GM12878 (cell line): ENCODE data around the gene TKT. TPM values are rescaled to one million over a fixed set of nuclear protein-coding genes. Genes with fewer than 3 reads are reported as not detected.

Experiments
- ATAC-seq: fragments of 200-7000 bp; cut with Tn5 transposase; 3 replicates; pipeline ENCODE4 v1.9.1; 2020; ENCODE audit warnings: mild to moderate bottlenecking, moderate library complexity
- BruUV-seq: library from RNA; stranded (reverse); fragments of 400-500 nt; replicated peaks from 2 replicates; lab custom pipeline; 2021; lab: Mats Ljungman, UMichigan
- CTCF ChIA-PET: fragments of 300-600 bp; sonication (Branson Sonifier 250); formaldehyde crosslinking; extraction: SDS; loops from one replicate; lab custom pipeline; 2021; ENCODE audit warnings: inconsistent platforms; lab: Yijun Ruan, JAX
- POLR2A ChIA-PET: fragments of 350-600 bp; formaldehyde crosslinking; extraction: SDS; loops from one replicate; lab custom pipeline; 2021; ENCODE audit warnings: inconsistent platforms; lab: Charles Lee
- RAD21 ChIA-PET: fragments of 300-600 bp; sonication (Branson Sonifier 250); formaldehyde crosslinking; loops from one replicate; lab custom pipeline; 2023; ENCODE audit warnings: antibody characterized with exemption; ENCODE audit not compliant: unreplicated experiment; lab: Charles Lee
- SMC1A ChIA-PET: fragments of 300-600 bp; sonication (Branson Sonifier 250); formaldehyde crosslinking; loops from one replicate; lab custom pipeline; 2023; ENCODE audit not compliant: unreplicated experiment, uncharacterized antibody; lab: Charles Lee
- DNase-seq: peaks from one replicate; pipeline ENCODE4 v3.0.0-alpha.2; 2011; ENCODE audit warnings: low read depth, low spot score
- FAIRE-seq: peaks from 3 replicates; lab custom pipeline; 2011; peaks lifted over from hg19 to GRCh38; lab: Jason Lieb, UNC
- H2AFZ ChIP-seq: 2 replicates; pipeline ENCODE4 v1.6.0; 2011; ENCODE audit warnings: low read depth, low read length, control low read depth; ENCODE audit not compliant: control insufficient read depth
- H3K27ac ChIP-seq: 2 replicates; pipeline ENCODE4 v1.5.1; 2011; ENCODE audit warnings: control low read depth; ENCODE audit not compliant: control insufficient read depth, insufficient read depth
- H3K27me3 ChIP-seq, 2 experiments: replicated peaks in 1 of 2; 2 replicates each; pipeline versions ENCODE4 v1.6.0 to v1.6.1; 2011; ENCODE audit warnings: low read length in 1 of 2; ENCODE audit not compliant: control insufficient read depth in 2 of 2, insufficient read depth in 2 of 2
- H3K36me3 ChIP-seq, 2 experiments: 2 replicates each; pipeline ENCODE4 v1.5.1; 2011; ENCODE audit warnings: low read length in 1 of 2; ENCODE audit not compliant: control insufficient read depth in 2 of 2, insufficient read depth in 2 of 2
- H3K4me1 ChIP-seq: 2 replicates; pipeline ENCODE4 v1.6.1; 2011; ENCODE audit warnings: mild to moderate bottlenecking, low read length, moderate library complexity, mixed read lengths; ENCODE audit not compliant: control insufficient read depth, insufficient read depth
- H3K4me2 ChIP-seq: 2 replicates; pipeline ENCODE4 v1.6.0; 2011; ENCODE audit warnings: control low read depth; ENCODE audit not compliant: control insufficient read depth, insufficient read depth
- H3K4me3 ChIP-seq: fragments of 200-600 bp; sonication (generic); 2 replicates; pipeline ENCODE4 v1.5.1; 2016
- H3K79me2 ChIP-seq: 2 replicates; pipeline ENCODE4 v1.6.0; 2011; ENCODE audit warnings: low read length; ENCODE audit not compliant: control insufficient read depth, insufficient read depth
- H3K9ac ChIP-seq: 2 replicates; pipeline ENCODE4 v1.8.0; 2011; ENCODE audit warnings: low read length, control low read depth, mixed read lengths; ENCODE audit not compliant: control insufficient read depth, insufficient read depth
- H3K9me3 ChIP-seq: replicated peaks from 3 replicates; pipeline ENCODE4 v1.5.1; 2011; ENCODE audit warnings: mild to moderate bottlenecking, low read length; ENCODE audit not compliant: control insufficient read depth, insufficient read depth
- H4K20me1 ChIP-seq: 2 replicates; pipeline ENCODE4 v1.6.0; 2011; ENCODE audit not compliant: control insufficient read depth, insufficient read depth
- ETV6 ChIP-seq, 2 experiments: fragments of 450-650 bp in 1 of 2; IDR thresholded peaks in 1 of 2; conservative IDR thresholded peaks in 1 of 2; 2 replicates each; pipeline ENCODE4 v1.6.1; 2014; ENCODE audit warnings: antibody characterized with exemption in 1 of 2, borderline replicate concordance in 1 of 2, low read depth in 1 of 2, mild to moderate bottlenecking in 1 of 2, moderate library complexity in 1 of 2
- NBN ChIP-seq: fragments of 450-650 bp; IDR thresholded peaks from 2 replicates; pipeline ENCODE4 v1.6.1; 2016
- POLR2A ChIP-seq: IDR thresholded peaks from 2 replicates; pipeline ENCODE4 v1.6.1; 2011; ENCODE audit warnings: low read depth, mild to moderate bottlenecking, low read length
- TCF3 ChIP-seq: IDR thresholded peaks from 2 replicates; pipeline ENCODE4 v1.6.1; 2012; ENCODE audit warnings: low read depth, mild to moderate bottlenecking, low read length, borderline replicate concordance; ENCODE audit not compliant: insufficient read depth
- WGBS: methylation state at CpG from one replicate; pipeline ENCODE4 v1.1.6; 2016; ENCODE audit warnings: low lambda C conversion rate; ENCODE audit not compliant: insufficient replicate concordance, insufficient coverage; ENCODE audit errors: missing lambda C conversion rate; 5-methylcytosine and 5-hydroxymethylcytosine counted together
- in situ Hi-C: fragments of 300-500 bp; cut with MboI; formaldehyde crosslinking; loops from 9 replicates; pipeline ENCODE4 v1.14.3; 2018; ENCODE audit warnings: mixed read lengths
- intact Hi-C: fragments of 100-400 bp; cut with micrococcal nuclease; formaldehyde crosslinking; loops from one replicate; pipeline ENCODE4 v1.14.2; 2022; ENCODE audit not compliant: unreplicated experiment
- polyA plus RNA-seq, 11 experiments: library from polyadenylated mRNA; depleted of rRNA in 4 of 11; unstranded in 6 of 11; stranded (reverse) in 5 of 11; fragments of >200 nt; fragmentation: Nextera tagmentation in 4 of 11; fragmentation: Illumina TruSeq in 1 of 11; extraction: Ambion mirVana in 4 of 11; extraction: Trizol in 1 of 11; gene quantifications; 1 replicate in 1 of 11; 2 replicates in 10 of 11; pipeline versions ENCODE4 v1.2.1 to v1.2.3, GENCODE V29; 2011 to 2016; ENCODE audit warnings: inconsistent platforms in 2 of 11, missing spikeins in 2 of 11, low read depth in 1 of 11
- total RNA-seq, 4 experiments: library from RNA; depleted of rRNA in 3 of 4; stranded (reverse); fragments of >200 nt in 3 of 4; fragmentation: Illumina TruSeq in 1 of 4; extraction: Trizol in 1 of 4; gene quantifications; 2 replicates each; pipeline versions ENCODE4 v1.2.1 to v1.2.3, GENCODE V29; 2013 to 2021

Gene TKT
- total and polyA plus RNA-seq, 10 of the 15 experiments (the other 5 are each of a cell fraction or from before 2014, with no cell fraction given): 56.4 to 385 (median 143) TPM

GRCh38 chr3:53186726-53187125, 69.1 kb downstream of the TKT start:
- CTCF ChIA-PET: no interaction called here
- TF ChIP-seq NBN (no peak), POLR2A (peak; percentile 4; the same call in 1 of the 2 replicates)
- TF ChIP-seq, all 136 proteins: peak for 1
- H2AFZ ChIP-seq: no peak overlapping the region
- no peak for ATAC-seq
- H3K79me2 ChIP-seq: peaks cover 1% of the 10 kb centered on the region; the same call in 1 of the 2 replicates
- FAIRE-seq: no peak
- H3K9ac ChIP-seq: no peak overlapping the region
- no peak for DNase-seq
- H3K36me3 ChIP-seq: peaks cover 42 to 48% of the 10 kb centered on the region in 2 experiments
- POLR2A ChIA-PET: interaction anchor here (1.2 to 1.3 kb wide), 2 partner anchors 10 to 17 kb away, joined by 3 to 6 read pairs; no protein-coding TSS in a partner anchor
- H3K27me3 ChIP-seq: no peaks in the 10 kb centered on the region
- RAD21 ChIA-PET: no interaction called here
- H3K4me3 ChIP-seq: no peak overlapping the region
- H3K4me1 ChIP-seq: peaks cover 44% of the 10 kb centered on the region
- intact Hi-C loops (no loop called here), in situ Hi-C loops (no loop called here)
- H3K9me3 ChIP-seq: no peaks in the 10 kb centered on the region
- WGBS: 94% methylated on average over 9 of the region's 9 CpGs
- SMC1A ChIA-PET: interaction anchor here (2.1 kb wide), 1 partner anchor 17 kb away, joined by 5 read pairs; no protein-coding TSS in a partner anchor
- H3K4me2 ChIP-seq: no peak overlapping the region
- no peak overlapping the region for H3K27ac ChIP-seq
- no peaks in the 10 kb centered on the region for H4K20me1 ChIP-seq
- BruUV-seq: no TSS peak

GRCh38 chr3:53185761-53186465, 69.9 kb downstream of the TKT start:
- ATAC-seq (no peak), DNase-seq (no peak), FAIRE-seq (no peak)
- ChIA-PET CTCF (no interaction called here), RAD21 (no interaction called here), POLR2A (interaction anchor here (1.2 kb wide), 1 partner anchor 11 kb away, joined by 3 read pairs; no protein-coding TSS in a partner anchor), SMC1A (no interaction called here)
- in situ Hi-C loops (no loop called here), intact Hi-C loops (no loop called here)
- H3K36me3 ChIP-seq: peaks cover 50 to 53% of the 10 kb centered on the region in 2 experiments
- no peaks in the 10 kb centered on the region for H3K9me3 ChIP-seq
- H3K9ac ChIP-seq: no peak overlapping the region
- TF ChIP-seq TCF3 (no peak), POLR2A (peak; percentile 43; the same call in 1 of the 2 replicates), ETV6 (conservative IDR thresholded peaks at IDR 0.05 in 1 of 2, IDR thresholded peaks at IDR 0.05 in 1 of 2; ENCODE audit: borderline replicate concordance in 1 of 2, low read depth in 1 of 2) (no peak)
- 89% methylated on average over 18 of the region's 20 CpGs for WGBS
- H3K4me2 ChIP-seq: no peak overlapping the region
- H4K20me1 ChIP-seq: no peaks in the 10 kb centered on the region
- H2AFZ ChIP-seq: no peak overlapping the region
- no peaks in the 10 kb centered on the region for H3K27me3 ChIP-seq
- peaks cover 3% of the 10 kb centered on the region; the same call in 1 of the 2 replicates for H3K79me2 ChIP-seq
- BruUV-seq: no TSS peak
- H3K27ac ChIP-seq: no peak overlapping the region
- no peak overlapping the region for H3K4me3 ChIP-seq
- peaks cover 44% of the 10 kb centered on the region for H3K4me1 ChIP-seq
